B cell (primary cell): Measurements from ENCODE around the gene HCK. TPM values are rescaled to one million over a fixed set of nuclear protein-coding genes. Genes with fewer than 3 reads are reported as not detected.
A peak's percentile ranks its signal among the peaks of the same experiment; 100 is the strongest.

Experiments
- ATAC-seq: fragments of 200-7000 bp; cut with Tn5 transposase; one replicate; pipeline ENCODE4 v1.10.0; 2021; ENCODE audit warnings: low read depth, mild to moderate bottlenecking, moderate number of reproducible peaks, moderate library complexity
- CTCF ChIA-PET: fragments of 350-600 bp; sonication (Branson Sonifier 250); formaldehyde crosslinking; loops from one replicate; lab custom pipeline; 2021; ENCODE audit warnings: antibody characterized with exemption, inconsistent platforms; lab: Charles Lee
- POLR2A ChIA-PET: fragments of 350-600 bp; sonication (Branson Sonifier 250); formaldehyde crosslinking; loops from one replicate; lab custom pipeline; 2021; ENCODE audit warnings: antibody characterized with exemption; lab: Charles Lee
- DNase-seq: peaks from one replicate; pipeline ENCODE4 v3.0.0; 2013
- H2AFZ ChIP-seq: 2 replicates; pipeline ENCODE4 v1.6.1; 2012; ENCODE audit warnings: mild to moderate bottlenecking, low read depth, low read length; ENCODE audit not compliant: insufficient read depth, poor library complexity, severe bottlenecking
- H3K27ac ChIP-seq, 2 donors: 1 replicate in 1 of 2; 2 replicates in 1 of 2; pipeline ENCODE4 v1.5.1; 2012 to 2013; ENCODE audit warnings: low read length in 2 of 2, mild to moderate bottlenecking in 2 of 2, moderate library complexity in 1 of 2
- H3K27me3 ChIP-seq, 4 experiments: fragments of 200-600 bp in 1 of 4; sonication (generic) in 1 of 4; replicated peaks in 1 of 4; 1 replicate in 2 of 4; 2 replicates in 2 of 4; pipeline versions ENCODE4 v1.6.1 to v1.7.0; 2013 to 2016; ENCODE audit warnings: low read length in 3 of 4, mild to moderate bottlenecking in 2 of 4, mixed read lengths in 1 of 4, moderate library complexity in 1 of 4; ENCODE audit not compliant: insufficient read depth in 4 of 4, control insufficient read depth in 3 of 4; ENCODE audit errors: control extremely low read depth in 1 of 4
- H3K36me3 ChIP-seq, 2 experiments: replicated peaks in 1 of 2; 1 replicate in 1 of 2; 2 replicates in 1 of 2; pipeline versions ENCODE4 v1.6.1 to v1.7.1; 2013; ENCODE audit warnings: low read length in 1 of 2; ENCODE audit not compliant: insufficient read depth in 2 of 2, control insufficient read depth in 1 of 2; ENCODE audit errors: control extremely low read depth in 1 of 2, extremely low read depth in 1 of 2
- H3K4me1 ChIP-seq, 2 donors: fragments of 200-600 bp in 1 of 2; sonication (generic) in 1 of 2; 1 replicate in 1 of 2; 2 replicates in 1 of 2; pipeline versions ENCODE4 v1.5.1 to v1.6.1; 2013 to 2017; ENCODE audit warnings: low read length in 2 of 2; ENCODE audit not compliant: control insufficient read depth in 2 of 2, insufficient read depth in 2 of 2
- H3K4me2 ChIP-seq: replicated peaks from 2 replicates; pipeline ENCODE3; 2012; ENCODE audit warnings: mild to moderate bottlenecking, low read depth, low read length; ENCODE audit not compliant: poor library complexity, severe bottlenecking
- H3K4me3 ChIP-seq, 5 experiments: fragments of 200-600 bp in 1 of 5; sonication (generic) in 1 of 5; 1 replicate in 3 of 5; 2 replicates in 2 of 5; pipeline versions ENCODE4 v1.5.1 to v1.7.0; 2011 to 2016; ENCODE audit warnings: low read length in 4 of 5, mild to moderate bottlenecking in 4 of 5, low read depth in 2 of 5, control low read depth in 1 of 5, moderate library complexity in 1 of 5; ENCODE audit not compliant: insufficient read depth in 1 of 5; ENCODE audit errors: control extremely low read depth in 1 of 5, extremely low read depth in 1 of 5
- H3K79me2 ChIP-seq: fragments of 200-600 bp; sonication (generic); one replicate; pipeline ENCODE4 v1.6.0; 2016; ENCODE audit warnings: low read length; ENCODE audit not compliant: control insufficient read depth, insufficient read depth
- H3K9ac ChIP-seq: fragments of 200-600 bp; sonication (generic); 2 replicates; pipeline ENCODE4 v1.6.1; 2017; ENCODE audit warnings: mild to moderate bottlenecking, low read length, moderate library complexity
- H3K9me3 ChIP-seq, 3 donors: one replicate each; pipeline versions ENCODE4 v1.6.1 to v1.7.1; 2013; ENCODE audit warnings: low read length in 2 of 3; ENCODE audit not compliant: control insufficient read depth in 2 of 3, insufficient read depth in 1 of 3; ENCODE audit errors: control extremely low read depth in 1 of 3
- H4K20me1 ChIP-seq: 2 replicates; pipeline ENCODE4 v1.6.0; 2012; ENCODE audit warnings: mild to moderate bottlenecking, low read length; ENCODE audit not compliant: insufficient read depth, control insufficient read depth, poor library complexity, severe bottlenecking
- H3K27ac Mint-ChIP-seq: one replicate; pipeline ENCODE4 v1.8.0; 2021; ENCODE audit warnings: mixed read lengths
- H3K27me3 Mint-ChIP-seq: one replicate; pipeline ENCODE4 v1.8.0; 2021; ENCODE audit warnings: mixed read lengths
- H3K4me1 Mint-ChIP-seq: one replicate; pipeline ENCODE4 v1.8.0; 2021; ENCODE audit warnings: mixed read lengths
- H3K4me3 Mint-ChIP-seq: one replicate; pipeline ENCODE4 v1.8.0; 2021; ENCODE audit warnings: mixed read lengths
- H3K9me3 Mint-ChIP-seq: one replicate; pipeline ENCODE4 v1.8.0; 2022; ENCODE audit warnings: mixed read lengths; ENCODE audit not compliant: insufficient read depth
- CTCF ChIP-seq: fragments of 200-600 bp; IDR thresholded peaks from one replicate; pipeline ENCODE4 v1.8.0; 2022; ENCODE audit warnings: antibody characterized with exemption, mild to moderate bottlenecking
- EZH2 ChIP-seq: IDR thresholded peaks from 2 replicates; pipeline ENCODE4 v1.6.1; 2012; ENCODE audit warnings: borderline replicate concordance, low read depth, mild to moderate bottlenecking, moderate library complexity, low read length; ENCODE audit not compliant: insufficient read depth, poor library complexity, severe bottlenecking
- WGBS: methylation state at CpG from one replicate; pipeline ENCODE4 v1.1.5; 2013; ENCODE audit warnings: missing lambda C conversion rate; ENCODE audit not compliant: insufficient coverage; 5-methylcytosine and 5-hydroxymethylcytosine counted together
- intact Hi-C: fragments of 100-400 bp; cut with micrococcal nuclease; formaldehyde crosslinking; loops from one replicate; pipeline ENCODE4 v1.10.0; 2022
- polyA plus RNA-seq: library from polyadenylated mRNA; depleted of rRNA; stranded (reverse); fragments of >200 nt; gene quantifications from 2 replicates; pipeline ENCODE4 v1.2.3, GENCODE V29; 2012
- total RNA-seq, 2 donors: library from RNA; stranded (reverse); fragments of 120-200 nt in 1 of 2; gene quantifications; 1 replicate in 1 of 2; 2 replicates in 1 of 2; pipeline versions ENCODE4 v1.2.3 to v1.2.4, GENCODE V29; 2013 to 2022

HCK gene
- total and polyA plus RNA-seq, 2 donors (not counting 1 experiment from before 2014, with no cell fraction given): 33.3 to 48.6 TPM

GRCh38 chr20:32070282-32070681, 18.2 kb downstream of the HCK start:
- no peak overlapping the region for H3K4me3 ChIP-seq
- no peak overlapping the region for H2AFZ ChIP-seq
- peaks cover 34% of the 10 kb centered on the region for H3K4me1 Mint-ChIP-seq
- peak overlapping the region in 1 of 2 donors; percentile 34 for H3K27ac ChIP-seq
- CTCF ChIA-PET: interaction anchor here (1.0 kb wide), 1 partner anchor 40 kb away, joined by 3 read pairs; no protein-coding TSS in a partner anchor
- intact Hi-C loops: no loop called here
- no peaks in the 10 kb centered on the region for H4K20me1 ChIP-seq
- DNase-seq (no peak), ATAC-seq (no peak)
- no peaks in the 10 kb centered on the region for H3K27me3 Mint-ChIP-seq
- H3K9me3 ChIP-seq: no peaks in the 10 kb centered on the region
- H3K4me1 ChIP-seq: peaks cover 13 to 27% of the 10 kb centered on the region in 2 donors
- no peaks in the 10 kb centered on the region for H3K9me3 Mint-ChIP-seq
- POLR2A ChIA-PET: no interaction called here
- WGBS: 90% methylated on average over 1 of the region's 1 CpG
- no peaks in the 10 kb centered on the region for H3K27me3 ChIP-seq
- H3K27ac Mint-ChIP-seq: no peak overlapping the region
- H3K4me3 Mint-ChIP-seq: no peak overlapping the region
- no peak overlapping the region for H3K9ac ChIP-seq
- H3K36me3 ChIP-seq: peaks cover 3 to 31% of the 10 kb centered on the region in 2 experiments
- H3K79me2 ChIP-seq: peaks cover 9% of the 10 kb centered on the region
- TF ChIP-seq CTCF: no peak
- TF ChIP-seq EZH2: no peak
- no peak overlapping the region for H3K4me2 ChIP-seq

DNA sequence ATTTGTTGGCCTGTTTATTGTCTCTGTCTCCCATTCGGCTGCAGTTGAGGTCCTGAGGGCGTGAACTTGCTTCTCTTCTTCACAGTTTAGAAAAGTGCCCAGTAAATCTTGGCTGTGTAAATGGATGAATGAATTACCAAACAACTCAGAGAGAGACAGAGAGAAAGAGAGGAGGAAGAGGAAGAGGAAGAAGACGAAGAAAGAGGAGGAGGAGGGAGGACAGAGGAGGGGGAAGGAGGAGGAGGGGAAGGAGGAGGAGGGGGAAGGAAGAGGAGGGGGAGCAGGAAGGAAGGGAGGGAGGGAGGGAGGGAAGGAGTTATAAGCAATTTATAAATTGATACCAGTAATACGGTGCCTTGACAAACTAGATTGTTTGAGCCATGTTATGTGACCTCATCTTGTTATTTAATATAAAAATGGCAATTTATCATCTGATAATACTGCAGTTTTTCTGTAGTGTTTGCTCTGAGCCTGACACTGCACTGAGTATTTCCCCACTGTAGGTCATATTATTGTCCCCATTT, 18.7 kb downstream of the HCK start:
- Histone ChIP-seq H3K9ac (no peak overlapping the region), H3K4me2 (no peak overlapping the region), H3K27ac (peak overlapping the region in 1 of 2 donors; percentile 34), H3K79me2 (peaks cover 9% of the 10 kb centered on the region), H3K4me1 (peaks cover 13 to 27% of the 10 kb centered on the region in 2 donors), H3K4me3 (no peak overlapping the region), H3K36me3 (peaks cover 4 to 36% of the 10 kb centered on the region in 2 experiments), H3K9me3 (no peaks in the 10 kb centered on the region), H2AFZ (no peak overlapping the region), H3K27me3 (no peaks in the 10 kb centered on the region), H4K20me1 (no peaks in the 10 kb centered on the region)
- Mint-ChIP-seq H3K27ac (no peak overlapping the region), H3K9me3 (no peaks in the 10 kb centered on the region), H3K4me1 (peaks cover 34% of the 10 kb centered on the region), H3K27me3 (no peaks in the 10 kb centered on the region), H3K4me3 (no peak overlapping the region)
- ATAC-seq: no peak
- CTCF ChIA-PET: no interaction called here
- no peak for DNase-seq
- WGBS: 65% methylated on average over 3 of the region's 4 CpGs
- POLR2A ChIA-PET: no interaction called here
- TF ChIP-seq EZH2 (no peak), CTCF (no peak)
- intact Hi-C loops: no loop called here
